ENCODE results near the gene FGF3.
A peak's percentile ranks its signal among the peaks of the same experiment; 100 is the strongest.

FGF3 gene

DNA sequence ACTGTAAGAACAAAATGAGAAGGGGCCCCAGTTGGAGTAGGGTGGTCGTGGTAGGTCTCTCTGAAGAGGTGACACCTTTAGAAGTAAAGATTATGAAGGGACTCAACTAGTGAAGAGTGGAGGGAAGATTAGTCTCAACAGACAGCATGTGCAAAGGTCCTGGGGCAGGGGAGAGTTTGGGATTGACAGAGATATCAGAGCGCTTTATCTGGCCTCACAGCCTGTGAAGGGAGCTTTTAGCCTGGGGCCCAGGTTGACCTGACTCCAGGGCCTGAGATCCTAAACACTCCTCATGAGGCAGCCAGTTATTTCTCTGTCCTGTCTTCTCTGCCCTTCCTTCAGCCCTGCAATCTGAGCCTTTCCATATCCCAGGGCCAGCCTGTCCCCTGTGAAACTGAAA lies 16.2 kb downstream of the FGF3 start:
- no peak for DNase-seq

DNA sequence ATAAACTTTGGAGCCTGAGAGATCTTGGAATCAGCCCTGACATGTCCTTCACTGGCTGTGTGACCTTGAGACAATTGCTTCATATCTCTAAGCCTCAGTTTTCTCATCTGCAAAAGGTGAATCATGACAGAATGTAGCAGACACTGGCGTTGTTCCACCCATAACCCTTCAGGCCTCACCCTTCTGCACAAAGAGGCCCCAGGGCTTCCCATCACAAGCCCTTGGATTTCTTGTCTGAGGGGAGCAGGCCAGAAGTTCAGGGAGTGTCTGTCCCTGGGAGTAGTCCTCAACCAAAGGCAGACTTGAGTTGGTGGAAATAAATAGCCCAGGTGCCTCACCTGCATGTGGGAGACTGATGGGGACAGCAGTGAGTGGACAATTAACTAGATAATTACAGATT lies 16.6 kb downstream of the FGF3 start:
- no peak for DNase-seq

DNA sequence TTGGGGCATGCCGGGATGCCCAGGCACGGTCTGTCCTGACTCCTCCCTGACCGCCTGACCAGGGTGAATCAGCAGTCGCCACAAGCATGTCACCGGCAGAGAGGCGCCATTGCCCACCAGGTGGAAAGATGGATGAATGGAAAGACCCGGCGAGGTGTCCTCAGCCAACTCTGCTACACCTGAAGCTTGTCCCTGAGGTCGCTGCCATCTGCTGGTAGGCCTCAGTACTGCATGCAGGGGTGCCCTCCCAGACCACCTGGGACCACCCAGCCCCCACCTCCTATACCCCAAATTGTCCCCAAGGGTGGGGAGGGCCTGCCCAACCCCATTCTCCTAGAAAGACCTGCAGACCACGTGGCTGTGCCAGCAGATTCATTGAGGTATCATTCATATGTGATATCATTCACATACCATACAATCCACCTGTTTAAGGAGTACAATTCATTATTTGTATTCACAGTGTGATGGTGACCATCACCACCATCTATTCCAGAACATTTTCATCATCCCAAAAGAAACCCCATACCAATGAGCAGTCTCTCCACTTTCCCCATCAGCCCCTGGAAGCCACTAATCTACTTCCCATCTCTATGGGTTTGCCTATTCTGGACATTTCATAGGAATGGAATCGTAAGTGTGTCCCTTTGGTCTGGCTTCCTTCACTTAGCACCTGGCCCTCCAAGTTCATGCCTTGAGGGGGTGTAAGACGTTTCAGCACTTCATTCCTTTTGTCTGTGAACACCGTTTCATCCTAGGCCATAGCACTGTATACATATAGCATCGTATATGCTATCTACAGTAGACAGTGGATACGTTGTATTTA lies 17.5 kb downstream of the FGF3 start:
- DNase-seq, result peak in 1 of 2 donors; percentile 11

DNA sequence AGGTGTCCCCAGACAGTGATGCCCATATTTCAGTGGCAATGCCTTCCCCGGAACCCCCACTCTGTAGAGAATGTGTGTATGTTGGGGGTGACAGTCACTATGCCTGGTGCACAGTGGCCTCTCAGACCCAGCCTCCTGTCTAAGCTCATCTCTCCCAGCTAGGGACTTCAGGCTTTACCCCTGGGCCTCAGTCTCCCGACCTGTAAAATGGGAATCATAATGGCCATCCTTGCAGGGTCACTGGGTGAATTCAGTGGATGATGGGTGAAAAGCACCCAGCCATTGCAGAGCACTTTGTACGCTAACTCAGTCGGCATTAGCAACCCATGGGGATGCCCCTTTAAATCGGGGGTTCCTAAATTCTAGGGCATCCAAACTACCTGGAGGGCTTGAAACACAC lies 18.9 kb downstream of the FGF3 start:
- no peak for DNase-seq

DNA sequence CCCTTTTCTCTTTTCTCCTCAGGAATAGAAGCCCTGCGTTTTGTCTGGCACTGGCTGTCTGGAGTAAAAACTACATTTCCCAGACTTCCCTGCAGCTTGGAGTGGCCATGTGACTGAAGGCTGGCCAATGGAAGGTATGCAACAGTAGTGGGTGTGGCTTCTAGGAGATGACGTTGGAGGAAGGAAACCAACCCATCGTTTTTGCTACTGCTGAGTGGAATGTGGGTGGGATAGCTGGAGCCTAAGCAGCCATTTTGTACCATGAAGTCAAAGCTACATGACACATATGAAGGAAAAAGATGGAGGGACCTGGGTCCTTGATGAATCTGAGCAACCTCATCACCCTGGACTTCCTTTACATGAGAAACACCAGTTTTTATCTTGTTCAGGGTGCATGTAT lies 19.6 kb downstream of the FGF3 start:
- DNase-seq, result no peak

DNA sequence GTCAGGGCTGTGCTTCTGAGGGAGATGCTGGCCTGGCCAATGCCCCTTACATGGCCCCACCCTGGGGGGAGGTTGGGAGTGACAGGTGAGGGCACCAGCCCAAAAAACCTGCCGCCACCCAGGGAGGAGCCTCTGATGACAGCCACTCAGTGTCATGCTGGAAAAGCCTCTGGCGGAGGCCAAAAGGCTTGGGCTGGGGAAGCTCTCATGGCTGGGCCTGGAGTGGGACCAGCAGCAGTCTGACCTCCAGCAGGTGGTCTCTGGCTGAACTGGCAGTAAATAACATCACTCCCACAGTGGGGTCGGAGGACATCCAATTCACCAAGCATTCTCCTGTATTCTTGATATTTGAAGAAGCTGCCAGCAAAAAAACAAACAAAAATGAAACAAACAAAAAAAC lies 20.1 kb downstream of the FGF3 start:
- DNase-seq, result no peak

DNA sequence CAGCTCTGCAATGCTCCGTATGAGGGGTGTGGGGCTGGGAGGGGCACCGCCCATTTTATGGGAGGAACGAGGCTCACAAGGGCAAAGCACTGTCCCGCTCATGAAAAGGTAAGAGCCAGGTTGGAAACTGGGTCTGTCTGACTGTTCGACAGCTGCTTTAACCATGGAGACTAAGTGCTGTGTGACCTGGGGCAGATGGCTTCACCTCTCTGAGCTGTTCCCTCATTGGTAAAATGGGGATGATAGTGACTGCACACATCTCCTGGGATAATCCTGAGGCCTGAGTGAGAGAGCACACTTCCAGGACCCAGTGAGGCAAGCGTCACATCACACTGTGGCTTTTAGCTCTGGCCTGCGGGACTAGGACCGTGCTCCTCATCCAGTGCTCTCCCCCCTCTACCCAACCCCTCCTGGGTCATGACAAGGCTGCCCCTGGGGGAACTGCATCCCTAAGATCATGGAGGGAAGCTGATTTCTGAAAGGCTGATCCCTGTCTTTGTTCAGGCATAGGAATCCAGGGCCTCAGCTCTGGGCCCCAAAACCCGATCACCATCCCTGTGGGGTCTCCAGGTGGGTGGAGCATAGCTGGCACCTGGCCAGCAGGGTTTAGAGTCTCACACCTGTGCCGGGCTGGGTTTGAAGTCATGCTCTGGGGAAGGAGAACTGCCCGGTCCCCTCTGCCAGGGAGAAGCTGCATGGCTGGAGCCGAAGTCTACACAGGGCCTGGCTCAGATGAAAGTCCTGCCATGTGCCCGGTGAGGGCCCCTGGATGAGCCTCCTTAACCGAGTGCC lies 21.3 kb downstream of the FGF3 start:
- no peak for DNase-seq

DNA sequence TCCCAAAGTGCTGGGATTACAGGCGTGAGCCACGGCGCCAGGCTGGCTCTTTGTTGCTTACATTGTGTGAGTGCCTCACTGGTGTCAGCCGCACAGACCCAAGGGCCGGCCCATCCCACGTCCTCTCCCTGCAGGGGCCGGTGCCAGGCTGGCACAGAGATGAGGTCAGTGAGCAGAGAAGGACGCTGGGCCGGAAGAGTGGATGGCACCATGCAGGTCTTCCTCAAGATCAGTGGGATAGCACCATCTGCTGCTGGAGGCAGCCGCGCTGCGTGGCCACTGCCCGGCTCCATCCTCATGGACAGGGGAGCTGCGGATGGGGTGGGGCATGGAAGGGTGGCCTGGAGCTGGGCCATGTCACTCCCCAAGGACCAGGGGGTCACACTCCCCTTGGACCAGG lies 22.1 kb downstream of the FGF3 start:
- DNase-seq, result no peak

DNA sequence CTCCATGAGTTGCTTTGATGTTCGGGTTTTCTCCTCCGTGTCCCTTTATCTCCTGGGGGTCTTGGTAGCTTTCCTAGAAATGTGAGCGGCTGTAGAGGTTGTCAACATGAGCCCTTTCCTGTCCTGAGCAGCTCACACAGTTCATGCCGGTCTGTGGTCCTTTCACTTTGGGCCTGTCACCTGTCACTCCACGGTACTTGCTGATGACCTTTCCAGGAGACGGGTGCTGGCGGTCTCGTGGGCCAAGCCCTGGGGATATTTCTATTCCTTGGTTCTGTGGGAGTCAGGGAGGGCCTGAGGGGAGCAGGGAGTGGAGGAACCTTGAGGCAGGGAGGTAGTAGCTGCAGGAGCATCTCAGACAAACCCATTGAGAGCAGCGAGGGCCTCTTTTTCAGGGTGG lies 23.2 kb downstream of the FGF3 start:
- no peak for DNase-seq

DNA sequence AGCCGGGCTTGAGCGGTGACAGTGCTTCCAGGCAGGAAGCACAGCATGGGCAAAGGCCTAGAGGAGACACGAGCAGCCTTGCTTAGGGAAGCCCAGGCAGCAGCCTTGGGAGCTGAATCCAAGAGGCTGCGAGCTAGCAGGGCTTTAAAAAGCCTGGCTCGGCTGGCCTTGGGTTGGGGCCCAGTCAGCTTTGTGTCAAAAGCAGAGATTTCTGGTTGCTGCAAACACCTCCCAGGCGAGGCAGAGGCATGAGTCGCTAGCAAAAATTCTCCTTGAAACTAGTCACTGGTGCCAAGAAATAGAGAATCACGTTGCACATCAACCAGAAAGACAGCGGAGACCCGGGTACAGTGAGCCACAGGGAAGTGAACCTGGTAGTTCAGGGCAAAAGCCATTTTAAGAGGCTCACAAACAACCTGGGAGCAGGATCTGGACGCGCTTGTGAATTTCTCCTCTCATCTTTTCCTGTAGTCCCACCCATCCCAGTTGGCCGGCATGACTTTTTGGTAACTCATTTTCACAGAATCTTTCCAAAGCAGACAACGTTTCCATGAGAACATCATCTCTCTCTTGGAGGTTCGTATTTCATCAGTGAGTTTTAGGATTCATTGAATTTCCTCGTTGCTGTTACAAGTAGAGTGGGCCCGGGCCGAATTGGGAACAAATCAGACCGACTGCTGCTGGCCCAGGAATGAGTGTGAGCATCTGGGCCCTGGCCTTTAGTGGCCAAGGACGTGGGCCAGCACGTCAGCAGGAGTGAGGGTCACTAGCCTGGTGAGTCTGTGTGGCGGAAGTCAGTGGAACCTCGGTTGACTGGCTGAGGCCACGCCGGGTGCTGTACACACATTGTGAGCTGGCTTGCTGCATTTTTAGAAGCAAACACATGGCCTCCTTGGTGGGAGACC lies 27.7 kb downstream of the FGF3 start:
- DNase-seq, result no peak

DNA sequence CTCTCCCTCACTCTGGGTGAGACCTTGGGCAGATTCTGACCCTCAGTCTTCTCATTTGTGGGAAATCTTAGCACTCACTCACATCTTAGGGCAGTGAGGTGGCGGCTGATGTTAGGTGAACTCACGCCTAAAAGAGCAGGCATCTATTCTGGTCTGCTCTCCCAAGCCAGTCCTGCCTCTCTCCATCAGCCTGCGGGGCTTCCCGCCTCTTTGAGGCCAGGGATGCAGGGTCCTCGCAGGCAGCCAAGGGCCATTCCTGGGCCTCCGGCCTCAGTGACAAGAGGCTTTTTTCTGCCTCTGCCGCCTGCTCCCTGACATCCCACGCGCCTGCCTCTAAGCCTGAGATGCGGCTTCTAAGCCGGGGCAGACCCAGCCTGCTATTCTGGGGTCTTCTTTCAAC lies 30.3 kb downstream of the FGF3 start:
- DNase-seq, result no peak

DNA sequence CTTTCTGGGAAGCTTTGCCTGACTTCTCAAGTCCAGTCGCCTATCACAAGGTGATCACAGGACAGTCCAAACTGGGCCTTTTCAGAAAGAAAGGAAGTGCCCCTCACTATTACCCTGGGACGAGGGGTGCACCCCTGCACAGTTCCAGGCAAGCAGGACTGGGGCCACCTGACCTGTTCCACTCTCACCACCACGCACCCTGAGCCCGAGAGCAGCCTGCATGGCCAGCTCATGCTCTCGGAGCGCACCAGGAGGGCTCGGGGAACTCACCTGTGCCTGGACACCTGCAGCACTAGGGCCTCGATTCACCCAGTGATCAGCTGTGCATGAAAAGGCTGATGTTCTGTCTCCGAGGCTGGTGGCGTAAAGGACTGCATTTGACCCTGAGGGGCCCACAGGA lies 31.3 kb downstream of the FGF3 start:
- no peak for DNase-seq

DNA sequence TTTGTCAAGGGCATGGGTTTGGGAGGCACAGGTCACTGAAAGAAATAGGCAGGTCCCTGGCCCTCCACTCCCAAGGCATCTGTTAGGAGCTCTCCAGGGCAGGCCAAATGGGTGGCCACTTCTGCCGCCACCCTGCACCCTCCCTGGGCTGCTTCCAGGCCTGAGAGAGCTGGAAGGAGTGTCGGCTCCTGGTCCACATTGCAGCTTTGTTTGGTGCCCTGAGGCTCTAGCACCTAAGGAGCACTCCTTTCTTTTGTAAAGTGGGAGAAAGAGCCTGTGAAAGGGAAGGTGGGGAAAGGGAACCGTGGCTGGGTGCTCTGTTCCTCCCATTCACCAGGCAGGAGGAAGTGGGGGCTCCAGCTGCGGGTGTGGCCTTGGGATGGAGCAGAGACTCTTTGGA lies 31.8 kb downstream of the FGF3 start:
- no peak for DNase-seq

DNA sequence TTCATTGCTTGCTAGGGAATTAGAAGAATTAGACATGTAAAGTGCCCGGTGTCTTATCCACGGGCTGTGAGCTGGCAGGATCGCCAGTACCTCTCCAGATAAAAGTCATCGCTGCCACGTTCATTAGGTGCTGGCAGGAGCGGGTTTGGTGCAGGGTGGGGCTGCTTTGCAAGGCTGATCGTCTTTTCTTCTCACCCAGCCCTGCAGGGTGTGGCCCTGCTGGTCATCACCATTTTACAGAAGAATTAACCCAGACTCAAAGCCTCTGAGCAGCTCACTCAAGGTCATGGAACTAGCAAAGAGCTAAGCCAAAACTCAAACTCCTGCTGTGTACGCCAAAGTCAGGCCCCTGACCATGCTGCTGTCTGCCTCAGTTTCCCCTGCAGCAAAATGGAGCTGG lies 38.0 kb downstream of the FGF3 start:
- DNase-seq, result no peak

DNA sequence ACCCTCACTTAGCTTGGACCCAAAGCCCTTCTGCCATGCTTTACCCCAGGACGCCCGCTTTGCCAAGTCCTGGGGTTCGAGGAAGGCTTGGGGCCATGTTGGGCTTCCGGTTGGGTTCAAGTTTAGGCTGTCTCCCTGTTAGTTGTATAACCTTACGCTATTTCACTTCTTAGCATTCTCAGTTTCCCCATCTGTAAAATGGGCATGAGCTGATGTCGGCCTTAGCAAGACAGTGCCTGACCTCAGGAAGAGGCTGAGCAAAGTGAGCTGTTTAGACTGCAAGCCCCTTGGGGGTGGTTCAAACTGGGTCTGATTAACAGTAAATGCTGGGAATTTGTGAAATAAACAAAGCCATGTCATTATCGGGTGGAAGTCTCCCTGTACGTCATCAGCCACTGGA lies 40.8 kb downstream of the FGF3 start:
- DNase-seq, result no peak

DNA sequence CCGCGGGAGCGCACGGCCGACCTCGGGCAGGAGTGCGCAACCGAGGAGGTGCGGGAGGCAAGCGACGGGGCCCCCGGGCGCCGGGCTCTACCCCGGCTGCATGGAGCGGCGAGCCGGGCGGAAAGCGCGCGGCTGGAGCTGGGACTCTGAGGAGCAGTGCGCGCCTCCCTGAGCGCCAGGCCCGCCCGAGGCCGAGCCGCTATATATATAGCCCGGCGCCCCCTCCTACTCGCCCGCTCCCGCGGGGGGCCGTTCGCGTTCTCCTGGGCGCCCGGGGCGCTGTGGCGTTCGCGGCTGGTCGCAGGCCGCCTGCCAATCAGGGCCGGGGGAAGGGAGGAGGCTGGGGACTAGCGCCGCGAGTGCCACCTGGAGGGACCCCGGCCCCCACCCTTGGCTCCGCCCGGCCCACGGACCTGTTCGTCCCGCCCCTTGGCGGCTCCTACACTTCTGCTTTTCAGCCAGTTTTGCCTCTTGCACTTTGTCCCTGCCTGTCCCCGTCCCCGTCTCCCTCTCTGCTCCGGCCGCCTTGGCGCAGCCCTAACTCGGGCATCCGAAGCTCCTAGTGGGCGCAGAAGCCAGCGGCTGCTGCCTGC lies 44.0 kb downstream of the FGF3 start, which contains the start of gene FGF4:
TSS of gene FGF4 (minus strand) at position 179 of the 593 bp plus-strand sequence. CDS start 257 bp downstream, outside the sequence.
- no peak for DNase-seq

DNA sequence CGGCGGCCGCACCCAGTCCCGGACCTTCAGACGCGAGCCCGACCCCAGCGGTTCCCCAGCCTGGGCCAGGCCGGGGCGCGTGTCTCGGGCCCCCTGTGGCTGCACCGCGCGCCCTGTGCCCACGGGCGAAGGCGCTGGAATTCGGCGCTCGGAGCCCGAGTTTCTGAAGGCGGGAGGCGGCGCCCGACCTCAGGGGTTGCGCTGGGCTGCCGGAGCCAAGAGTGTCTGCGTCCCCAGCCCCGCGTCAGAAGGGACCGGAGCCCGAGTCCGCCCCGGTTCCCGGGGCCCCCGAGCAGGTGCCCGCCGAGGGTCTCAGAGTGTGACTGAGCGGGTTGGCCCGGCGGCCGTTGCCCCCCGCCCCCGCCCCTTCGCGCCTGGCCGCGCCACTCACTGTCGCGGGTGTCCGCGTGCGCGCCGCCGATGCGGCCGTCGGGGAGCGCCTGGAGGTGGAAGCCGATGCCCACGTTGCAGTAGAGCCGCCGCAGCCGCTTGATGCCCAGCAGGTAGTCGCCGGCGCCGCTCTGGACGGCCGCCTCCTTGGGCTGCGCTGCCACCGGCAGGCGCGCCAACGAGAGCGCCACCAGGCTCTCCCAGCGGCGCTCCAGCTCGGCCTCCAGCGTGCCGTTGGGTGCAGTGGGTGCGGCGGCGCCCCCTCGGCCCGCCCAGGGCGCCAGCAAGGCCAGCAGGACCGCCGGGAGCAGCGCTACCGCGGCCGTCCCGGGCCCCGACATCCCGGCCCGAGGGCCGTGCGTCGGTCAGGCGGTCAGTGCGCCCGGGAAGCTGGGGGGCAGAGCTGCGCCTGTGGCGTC lies 44.7 kb downstream of the FGF3 start:
- DNase-seq, result no peak

DNA sequence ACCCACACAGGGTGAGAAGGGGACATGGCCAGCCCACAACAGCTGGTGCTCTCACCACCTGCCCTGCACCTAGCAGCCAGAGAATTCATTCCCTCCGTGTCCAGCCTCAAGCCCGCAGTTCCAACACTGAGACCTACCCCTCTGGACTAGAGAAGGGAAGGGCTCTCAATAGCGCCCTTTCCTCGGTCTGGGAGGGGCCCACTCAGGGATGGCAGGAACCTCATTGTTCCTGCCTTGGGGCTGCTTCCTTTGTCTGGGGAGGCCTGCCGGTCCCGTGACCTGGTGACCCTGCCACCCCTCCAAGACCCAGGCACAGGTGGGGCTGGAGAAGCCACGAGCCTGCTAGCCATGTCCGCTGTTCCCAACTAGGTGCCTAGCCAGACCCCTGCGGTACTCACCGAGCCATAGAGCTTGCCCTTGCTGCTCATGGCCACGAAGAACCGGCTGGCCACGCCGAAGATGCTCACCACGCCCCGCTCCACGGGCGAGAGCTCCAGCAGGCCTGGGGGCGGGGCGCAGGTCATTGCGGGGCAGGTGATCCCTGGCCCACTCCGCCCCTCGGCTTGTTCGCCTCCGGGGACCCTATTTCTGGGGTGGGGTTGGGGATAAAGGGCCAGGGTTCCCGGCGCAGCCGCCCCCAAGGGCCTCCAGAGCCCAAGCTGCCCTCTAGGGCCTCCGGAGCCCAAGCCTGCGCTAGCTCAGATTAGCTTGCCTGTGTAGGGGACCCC lies 45.4 kb downstream of the FGF3 start:
- no peak for DNase-seq

DNA sequence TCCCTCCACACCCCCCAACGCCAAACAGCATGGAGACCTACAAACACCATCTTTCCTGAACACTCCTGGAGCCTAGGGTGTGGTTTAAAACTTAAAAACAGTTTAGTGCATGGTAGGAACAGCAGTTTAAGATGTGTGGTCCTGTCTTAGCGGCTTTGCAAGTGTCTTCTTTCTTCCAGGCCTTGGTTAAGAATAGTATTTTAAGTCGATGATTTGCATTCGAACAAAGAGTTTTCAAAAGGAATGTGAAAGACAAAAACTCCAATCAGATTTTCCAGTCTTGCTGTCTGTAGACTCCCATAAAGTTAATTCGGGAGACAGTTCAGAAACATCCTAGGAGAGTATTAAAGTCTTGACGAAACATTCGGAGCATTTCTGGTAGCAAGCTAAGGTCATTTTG lies 47.8 kb downstream of the FGF3 start:
- DNase-seq, result no peak

DNA sequence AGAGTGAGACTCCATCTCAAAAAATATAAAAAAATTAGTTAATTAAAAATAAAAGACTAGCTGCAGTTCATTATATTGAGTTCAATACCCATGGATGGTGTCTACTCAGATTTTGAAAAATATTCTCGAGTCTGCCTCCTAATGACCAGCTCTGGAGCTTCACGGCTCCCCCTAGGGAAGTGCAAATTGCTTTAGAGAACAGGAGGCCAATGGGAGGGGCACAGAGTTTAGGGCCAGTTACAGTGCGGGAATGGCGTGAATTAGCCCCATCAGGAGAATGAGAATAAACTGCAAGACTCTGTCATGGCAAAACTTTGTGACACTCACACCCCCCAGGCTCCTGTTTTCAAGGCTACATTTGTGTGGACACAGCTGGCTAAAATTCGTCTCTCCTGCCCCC lies 48.7 kb downstream of the FGF3 start:
- no peak for DNase-seq

DNA sequence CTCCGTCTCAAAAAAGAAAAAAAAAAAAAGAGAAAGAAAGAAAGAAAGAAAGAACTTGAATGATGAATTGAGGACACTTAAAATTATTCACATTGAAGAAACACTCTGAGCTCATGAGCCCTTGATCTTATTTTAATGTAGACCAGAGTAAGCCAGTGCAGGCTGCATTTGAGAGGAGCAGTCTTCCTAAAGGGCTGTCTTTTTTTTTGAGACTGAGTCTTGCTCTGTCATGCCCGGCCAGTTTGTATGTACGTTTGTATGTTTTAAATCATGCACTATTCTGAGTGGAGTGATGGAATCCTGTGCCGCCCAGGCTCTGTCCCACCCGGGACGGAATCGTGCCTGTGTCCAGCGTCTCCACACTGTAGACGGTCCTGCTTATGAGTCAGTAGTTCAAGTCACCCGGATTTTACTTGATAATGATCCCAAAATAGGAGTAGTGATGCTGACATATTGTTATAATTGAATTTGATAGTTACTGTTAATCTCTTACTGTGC lies 53.7 kb downstream of the FGF3 start:
- no peak for DNase-seq
